HG02798 (cell line): ENCODE data around the gene TCP11.

ENCODE experiments used
- ATAC-seq: cut with Tn5 transposase; IDR thresholded peaks from one replicate; pipeline ENCODE4 v1.9.1; 2021; ENCODE audit warnings: mild to moderate bottlenecking; ENCODE audit not compliant: unreplicated experiment, poor library complexity

The TCP11 gene

DNA sequence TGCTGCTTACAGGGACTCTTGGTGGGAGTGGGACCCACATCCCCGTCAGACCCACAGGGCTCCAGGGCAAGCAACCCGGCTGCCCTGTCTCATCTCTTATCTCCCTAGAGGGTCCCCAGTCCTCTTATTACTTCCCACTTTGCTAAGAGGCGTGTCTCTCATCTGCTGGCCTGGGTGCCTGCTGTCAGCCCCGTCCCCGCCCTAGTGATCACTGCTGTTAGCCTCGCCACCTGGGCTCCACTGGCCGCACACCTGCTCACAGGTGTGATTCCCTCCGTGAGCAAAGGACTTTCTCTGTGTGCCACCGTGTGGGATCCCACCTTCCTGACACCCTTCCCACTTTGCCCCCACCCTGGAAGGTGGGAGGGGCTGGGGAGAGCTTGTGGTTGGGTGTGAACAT lies 57.6 kb downstream of the TCP11 start:
- ATAC-seq: no peak

DNA sequence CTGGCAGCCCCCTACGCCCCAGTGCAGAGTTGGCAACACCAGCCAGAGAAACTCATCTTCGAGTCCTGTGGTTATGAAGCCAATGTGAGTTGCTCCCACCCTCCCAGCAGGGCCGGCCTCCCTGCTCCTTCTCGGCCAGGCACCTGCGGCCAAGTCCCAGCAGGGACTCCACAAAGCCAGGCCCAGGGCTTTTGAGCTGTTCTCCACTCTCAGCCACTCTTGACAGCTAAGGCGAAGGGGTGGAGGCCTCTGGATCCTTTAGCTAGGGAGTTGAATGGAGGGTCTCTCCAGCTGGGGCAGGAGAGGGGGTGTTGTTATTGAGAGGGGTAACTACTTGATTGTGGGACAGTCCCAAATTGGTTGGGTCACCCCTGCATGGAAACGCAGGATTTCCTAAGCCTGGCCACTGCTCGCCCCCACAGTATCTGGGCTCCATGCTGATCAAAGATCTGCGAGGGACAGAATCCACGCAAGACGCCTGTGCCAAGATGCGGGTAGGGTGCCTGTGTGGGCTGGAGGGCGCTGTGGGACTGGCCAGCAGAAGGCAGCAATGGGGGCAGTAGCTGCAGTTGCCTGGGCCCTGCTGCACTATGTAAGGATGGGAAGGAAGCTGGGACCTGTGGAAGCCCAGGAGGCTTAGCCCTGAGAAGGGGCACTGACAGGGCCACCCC lies 58.3 kb downstream of the TCP11 start:
- no peak for ATAC-seq

DNA sequence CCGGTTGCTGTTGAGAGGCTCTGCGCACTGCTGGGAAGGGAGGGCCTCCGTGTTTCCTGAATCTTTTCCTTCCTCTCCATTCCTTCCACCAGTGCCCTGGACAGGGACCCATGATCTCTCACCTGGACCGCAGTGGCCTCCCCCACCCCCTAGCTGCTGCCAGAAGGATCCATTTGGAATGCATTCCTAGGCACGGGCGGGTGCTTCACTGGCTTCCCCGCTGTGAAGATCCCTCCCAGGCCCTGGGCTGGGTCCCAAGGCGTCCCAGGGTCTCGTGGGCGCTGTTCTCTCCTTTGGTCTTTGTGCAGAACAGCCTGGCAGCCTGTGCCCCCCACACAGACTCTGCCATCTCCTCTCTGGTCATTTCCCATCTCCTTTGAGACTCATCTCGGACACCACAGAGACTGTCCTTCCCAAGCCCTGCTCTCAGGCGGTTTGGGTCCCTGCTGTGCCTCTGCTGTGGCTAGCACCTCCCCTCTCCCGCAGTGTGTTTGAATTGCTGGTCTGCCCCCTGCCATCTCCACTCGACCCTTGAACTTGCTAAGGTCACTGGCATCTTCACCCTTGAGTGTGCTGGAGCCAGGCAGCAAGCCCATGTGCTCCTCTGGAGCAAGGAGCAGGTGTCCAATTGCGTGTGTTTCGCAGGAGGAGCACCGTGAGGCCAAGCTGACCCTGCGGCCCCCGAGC lies 59.0 kb downstream of the TCP11 start:
- ATAC-seq: no peak

DNA sequence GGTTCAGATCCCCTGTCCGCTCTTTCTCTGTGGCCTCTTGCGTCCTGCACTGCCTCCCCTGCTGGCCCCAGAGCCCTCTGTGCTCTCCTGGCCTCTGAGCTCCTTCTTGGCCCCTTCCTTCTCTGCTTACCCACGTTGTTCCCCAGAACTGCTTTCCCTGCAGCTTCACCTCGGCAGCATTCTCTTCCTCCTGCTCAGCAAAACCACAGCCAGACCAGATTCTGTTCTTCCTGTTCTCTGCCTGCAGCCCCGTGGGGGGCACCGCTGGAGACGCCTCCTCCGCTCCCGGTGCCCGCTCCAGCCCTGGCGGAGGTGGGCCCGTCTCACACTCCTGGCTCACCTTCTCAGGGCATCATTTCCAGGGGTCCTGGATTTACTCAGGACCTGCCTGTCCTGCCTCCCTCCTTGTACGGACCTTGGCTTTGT lies 59.7 kb downstream of the TCP11 start:
- ATAC-seq: no peak

DNA sequence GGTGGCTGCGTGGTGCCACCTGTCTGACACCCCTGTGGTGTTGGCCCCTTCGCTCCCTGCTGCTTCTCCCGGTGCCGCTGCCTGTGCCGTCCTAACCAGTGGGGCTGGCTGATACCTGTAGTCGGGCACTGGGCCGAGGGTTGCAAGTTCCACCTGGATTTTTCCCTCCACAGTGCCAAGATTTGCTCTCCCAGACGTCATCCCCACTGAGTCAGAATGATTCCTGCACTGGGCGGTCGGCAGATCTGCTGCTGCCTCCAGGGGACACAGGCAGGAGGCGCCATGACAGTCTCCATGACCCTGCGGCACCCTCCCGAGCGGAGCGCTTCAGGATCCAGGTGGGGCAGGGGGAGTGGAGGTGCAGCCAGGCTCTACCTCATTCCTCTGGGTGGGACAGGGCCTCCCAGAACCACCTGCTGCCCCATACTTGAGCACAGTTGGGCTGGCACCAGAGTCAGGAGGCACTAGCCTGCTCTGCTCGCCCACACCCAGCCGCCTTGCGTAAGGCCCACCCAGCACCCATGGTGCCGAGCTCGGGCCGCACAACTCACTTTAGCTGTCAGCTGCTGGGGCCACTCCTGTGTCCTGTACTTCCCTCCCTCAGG lies 60.2 kb downstream of the TCP11 start:
- ATAC-seq: no peak

DNA sequence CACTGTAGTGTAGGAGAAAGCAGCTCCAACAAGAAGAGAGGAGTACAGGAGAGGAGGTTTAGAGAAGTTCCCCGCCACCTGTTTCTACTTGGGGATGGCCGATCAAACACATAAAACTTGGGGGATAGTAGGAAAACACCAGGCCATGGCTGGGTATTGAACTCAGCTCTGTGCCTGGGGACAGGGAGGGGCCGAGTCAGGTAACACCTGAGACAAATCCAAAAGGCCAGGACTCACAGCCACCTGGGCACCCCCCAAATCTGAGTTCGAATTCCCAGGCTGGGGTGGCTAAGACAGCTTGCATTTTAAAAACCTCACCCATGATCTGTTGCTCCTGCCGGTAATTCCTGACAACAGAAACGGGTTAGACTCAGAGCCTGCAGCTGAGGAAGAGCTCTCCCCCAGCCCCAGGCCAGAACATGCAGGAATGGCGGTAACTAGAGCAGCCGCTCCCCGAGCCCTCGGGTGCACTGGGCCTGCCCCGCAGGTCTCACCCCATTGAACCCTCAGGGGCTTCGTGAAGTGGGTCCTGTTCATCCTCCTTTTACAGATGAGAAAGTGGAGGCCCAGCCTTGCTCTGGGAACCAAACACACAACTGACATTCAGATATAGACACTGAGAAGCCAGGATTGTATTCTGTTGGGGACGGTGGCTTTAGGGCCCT lies 61.0 kb downstream of the TCP11 start:
- ATAC-seq: no peak

DNA sequence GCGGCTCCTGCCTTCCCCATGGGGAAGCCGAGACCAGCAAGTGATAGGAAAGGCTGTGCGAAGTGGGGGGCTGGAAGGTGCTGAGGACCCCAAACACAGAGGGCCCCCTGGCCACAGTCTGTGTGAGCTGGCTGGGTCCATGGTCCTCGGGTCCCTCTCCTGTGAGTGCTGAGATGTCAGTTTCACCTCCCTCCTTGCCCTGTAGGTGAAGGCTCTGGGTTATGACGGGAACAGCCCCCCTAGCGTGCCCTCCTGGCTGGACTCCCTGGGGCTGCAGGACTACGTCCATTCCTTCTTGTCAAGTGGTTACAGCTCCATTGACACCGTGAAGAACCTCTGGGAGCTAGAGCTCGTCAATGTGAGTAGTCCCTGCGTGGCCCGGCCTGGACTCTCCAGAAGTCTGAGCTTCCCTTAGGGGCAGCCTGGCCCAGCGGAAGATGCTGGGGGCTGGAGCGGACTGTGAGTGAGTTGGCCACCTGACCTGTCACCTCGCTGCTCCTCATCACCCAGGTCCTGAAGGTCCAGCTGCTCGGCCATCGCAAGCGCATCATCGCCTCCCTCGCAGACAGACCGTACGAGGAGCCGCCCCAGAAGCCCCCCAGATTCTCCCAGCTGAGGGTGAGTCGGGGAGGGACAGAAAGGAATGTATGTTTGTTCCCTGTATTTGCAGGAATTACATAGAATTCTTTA lies 61.7 kb downstream of the TCP11 start:
- no peak for ATAC-seq

DNA sequence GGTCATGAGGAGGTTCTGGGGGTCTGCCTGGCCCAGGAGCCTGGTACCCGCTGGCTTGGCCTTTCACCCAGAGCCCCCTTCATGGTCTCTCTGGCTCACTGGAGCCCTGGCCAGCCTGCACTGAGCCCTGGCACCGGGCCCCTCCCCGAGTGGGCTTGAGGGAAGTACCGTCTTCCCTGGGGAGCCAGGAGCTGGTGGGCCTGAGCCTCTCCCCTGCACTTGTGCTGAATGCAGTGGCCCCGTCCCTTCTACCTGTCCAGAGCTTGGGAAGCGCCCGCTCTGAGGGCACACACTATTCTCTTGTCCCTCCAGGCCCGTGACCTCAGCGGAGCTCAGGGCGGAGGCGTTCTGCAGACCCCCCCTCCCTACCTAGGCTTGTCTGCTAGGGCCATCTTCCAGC lies 62.2 kb downstream of the TCP11 start:
- no peak for ATAC-seq

DNA sequence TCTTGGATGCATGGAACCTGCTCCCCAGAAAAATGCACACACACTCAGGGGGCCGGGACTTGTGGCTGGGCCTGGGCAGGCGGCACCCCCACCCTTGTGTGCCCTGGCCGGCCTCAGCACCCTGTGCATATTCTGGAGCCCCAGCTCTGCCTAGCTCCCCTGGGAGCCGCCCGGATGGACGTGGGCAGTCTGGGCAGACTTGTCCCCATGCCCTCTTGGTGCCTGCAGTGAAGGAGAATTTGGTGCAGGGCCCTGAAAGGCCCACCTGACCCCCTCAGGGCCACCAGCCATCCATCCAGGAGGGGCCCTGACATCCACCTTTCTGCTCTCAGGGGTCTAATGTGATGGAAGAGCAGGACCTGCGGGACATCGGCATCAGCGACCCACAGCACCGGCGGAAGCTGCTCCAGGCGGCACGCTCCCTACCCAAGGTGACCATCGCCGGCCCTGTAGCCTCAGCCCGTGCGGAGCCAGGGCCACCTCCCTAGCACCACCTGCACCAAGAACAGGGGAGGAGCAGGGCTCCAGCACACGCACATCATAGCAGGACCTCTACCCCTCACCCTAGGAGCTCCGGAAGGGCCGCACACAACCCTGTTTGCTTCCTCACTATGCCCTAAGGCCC lies 62.8 kb downstream of the TCP11 start:
- no peak for ATAC-seq

DNA sequence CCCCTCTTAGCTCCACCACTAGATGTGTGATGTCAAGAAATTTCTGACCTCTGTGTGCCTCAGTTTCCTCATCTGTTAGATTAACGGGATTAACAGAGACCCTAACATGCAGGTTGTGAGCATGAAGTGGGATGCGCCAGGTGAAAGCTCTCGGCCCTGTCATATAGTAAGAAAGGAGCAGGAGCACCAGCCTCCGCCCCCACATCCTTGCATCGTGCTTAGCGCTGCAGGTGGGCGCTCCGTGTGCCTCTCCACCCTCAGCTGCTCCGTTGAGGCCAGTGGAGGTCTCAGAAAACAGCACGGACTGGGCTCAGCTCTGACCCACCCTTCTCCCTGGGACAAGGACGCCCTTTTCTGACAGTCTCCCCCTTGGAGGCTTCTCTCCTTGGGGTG lies 63.4 kb downstream of the TCP11 start:
- ATAC-seq: no peak

DNA sequence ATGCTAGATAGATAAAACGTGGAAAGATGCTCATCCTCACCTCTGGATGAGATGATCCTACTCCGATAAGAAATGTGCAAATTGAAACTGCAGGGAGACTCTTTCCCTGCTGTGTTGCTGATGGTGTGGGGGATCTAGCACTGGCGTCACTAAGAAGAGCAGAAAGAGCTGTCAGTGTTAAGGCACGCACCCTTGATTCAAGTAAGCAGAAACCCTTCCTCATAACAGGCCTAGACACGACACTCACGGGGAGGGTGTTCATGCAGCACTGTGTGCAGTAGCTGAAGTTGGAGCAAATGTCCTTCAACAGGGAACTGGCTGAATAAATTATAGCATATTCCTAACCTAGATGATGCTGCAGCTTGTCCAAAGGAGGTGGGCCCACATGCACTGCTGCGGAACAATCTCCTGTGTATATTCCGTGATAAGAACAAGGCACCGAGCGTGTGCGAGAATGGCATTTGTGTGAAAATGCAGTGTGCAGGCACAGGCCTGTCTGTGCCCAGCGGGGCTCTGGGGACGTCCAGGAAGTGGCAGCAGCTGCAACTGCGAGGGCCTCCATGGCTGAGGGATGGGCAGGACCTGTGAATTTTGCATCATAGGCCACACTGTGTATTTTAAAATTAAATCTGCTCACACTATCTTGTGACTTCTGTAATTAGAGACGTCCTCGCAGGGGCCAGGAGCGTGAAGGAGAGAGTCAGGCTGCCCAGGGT lies 64.0 kb downstream of the TCP11 start:
- no peak for ATAC-seq

DNA sequence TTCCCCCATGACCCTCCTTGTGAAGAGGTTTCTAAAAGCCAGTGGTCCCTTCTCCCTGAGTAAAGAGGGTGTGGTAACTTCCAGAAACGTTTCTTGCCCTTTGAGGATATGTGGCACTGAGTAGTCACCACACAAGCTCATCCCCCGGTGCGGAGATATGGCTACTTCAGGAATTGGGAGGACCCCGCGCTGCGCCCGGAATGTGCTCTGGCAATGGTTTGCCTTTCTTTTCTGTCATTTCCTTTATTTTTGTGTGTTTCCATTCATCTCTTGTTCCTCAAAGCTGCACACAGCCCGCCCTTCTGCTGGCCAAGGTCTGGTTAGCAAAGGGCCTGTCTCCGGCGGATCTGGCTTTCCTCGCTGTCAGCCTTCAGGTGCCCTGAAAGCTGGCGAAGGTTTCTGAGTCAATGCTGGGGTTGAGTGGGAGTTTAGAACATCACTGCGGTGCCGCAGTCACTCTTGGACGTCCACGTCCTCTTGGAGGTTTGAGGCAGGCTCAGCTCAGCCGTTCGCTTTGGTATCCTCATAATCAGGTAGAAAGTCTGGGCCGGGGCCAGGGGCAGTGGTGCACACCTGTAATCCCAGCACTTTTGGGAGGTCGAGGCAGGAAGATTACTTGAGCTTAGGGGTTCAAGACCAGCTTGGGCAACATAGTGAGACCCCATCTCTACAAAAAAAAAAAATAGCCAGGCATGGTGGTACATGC lies 67.2 kb downstream of the TCP11 start:
- no peak for ATAC-seq

DNA sequence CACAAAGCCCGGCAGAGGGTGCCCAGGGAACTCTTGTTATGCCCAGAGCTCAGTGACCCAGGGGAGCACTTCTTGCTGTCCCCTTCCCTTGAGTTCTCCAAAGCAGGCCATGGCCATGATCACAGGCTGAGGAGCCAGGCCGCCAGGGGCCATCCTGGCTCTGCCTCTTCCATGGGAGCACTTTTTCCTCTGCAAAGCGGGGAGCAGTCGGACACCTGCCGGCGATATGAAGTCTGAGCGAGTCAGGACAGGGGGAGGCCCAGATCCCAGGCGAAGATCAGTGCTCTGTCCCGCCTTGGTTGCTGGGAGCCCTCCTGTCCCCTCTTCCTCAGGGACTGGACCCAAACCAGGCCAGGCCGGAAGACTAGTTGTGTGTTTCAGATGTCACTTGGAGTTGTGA lies 67.9 kb downstream of the TCP11 start:
- ATAC-seq: no peak

DNA sequence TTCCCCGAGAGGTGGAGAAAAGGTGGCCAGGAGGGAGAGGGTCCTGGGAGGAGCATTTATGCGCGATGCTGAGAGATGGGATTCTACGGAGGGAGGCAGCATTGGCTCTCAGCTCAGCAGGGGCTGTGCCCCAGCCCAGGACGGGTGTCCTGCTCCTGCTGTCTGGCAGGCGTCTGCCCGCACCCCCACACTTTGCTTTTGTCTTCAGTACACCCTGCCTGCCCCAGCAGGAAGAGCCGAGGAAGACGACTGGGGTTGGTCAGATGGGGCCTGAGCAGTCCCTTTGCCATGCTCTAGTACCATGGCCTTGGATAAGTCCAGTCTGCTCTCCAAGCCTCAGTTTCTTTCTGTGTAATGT lies 68.5 kb downstream of the TCP11 start:
- no peak for ATAC-seq

DNA sequence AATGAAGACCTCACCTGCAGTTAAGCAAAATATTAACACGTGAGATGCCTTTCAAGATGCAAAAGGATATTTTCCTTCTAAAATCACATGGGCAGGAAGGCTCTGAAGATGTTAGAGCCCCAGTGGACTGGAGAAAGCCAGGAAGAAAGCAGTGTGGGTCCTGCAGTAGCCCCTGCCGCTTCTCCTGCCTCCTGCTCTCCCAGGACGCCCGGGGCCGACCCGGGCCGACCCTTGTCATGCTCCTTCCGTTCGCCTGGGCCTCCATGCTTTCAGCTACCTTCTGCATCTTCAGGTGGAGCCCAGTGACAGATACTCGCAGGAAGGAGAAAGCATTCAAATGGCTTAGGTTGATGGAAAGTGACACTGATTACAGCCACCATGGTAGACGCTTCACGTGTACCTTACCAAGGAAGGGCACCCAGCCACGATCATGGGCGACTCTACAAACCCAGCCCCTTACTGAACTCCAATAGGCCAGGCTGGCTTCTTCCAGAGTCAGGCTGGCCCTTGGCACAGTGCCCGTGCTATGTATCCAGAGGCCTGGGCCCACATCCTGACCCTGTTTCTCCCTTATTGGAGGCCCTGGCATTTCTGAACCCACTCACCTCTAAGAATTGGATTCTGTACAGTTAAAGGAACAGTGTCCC lies 69.0 kb downstream of the TCP11 start:
- ATAC-seq: no peak

DNA sequence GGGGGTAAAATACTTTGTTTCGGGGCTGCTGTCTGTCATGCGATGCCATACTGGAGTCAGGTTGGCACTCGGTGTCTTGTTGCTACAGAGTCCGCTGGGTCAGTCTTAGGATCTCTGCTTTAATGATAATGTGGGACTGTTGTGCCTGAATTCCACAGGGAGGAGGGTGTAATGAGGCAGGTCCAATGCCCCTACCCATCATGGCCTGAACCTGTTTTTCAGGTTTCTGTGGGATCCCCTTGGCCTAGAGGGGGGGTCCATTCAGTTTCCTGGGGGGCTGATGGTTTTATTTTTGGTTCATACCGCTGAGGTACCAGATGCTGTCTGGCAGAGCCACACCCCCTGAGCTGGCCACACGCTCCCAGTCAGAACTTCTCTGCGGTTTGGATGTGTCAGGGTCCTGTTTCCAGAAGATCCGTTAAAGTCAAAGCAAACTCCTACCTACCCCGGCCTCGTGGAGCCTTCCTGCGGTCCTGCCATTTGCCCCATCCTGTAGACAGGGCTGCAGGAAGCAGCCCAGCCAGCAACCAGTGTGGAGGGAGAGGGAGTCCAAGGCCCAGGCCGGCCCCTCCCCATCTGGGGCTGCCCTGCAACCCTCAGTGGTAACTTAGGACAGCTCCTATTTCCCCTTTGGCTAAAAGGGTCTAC lies 69.7 kb downstream of the TCP11 start:
- ATAC-seq: no peak

DNA sequence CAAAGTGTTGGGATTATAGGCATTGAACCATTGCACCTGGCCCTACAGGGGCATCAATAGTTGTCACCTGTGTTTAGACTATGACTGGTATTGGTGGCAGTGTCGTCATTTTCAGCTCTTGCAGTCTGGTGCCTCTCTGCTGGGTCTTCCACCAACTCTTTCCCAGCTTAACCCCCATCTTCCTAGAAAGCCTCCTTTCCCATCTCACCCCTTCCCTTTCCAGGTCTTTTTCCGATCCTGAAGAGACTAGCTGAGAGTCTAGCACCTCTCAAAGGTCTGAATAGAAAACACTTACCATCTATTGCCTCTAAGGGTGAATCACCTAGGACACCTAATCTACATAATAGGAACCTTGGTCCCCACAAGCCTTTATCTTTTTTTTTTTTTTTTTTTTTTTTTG lies 71.0 kb downstream of the TCP11 start:
- ATAC-seq: no peak

DNA sequence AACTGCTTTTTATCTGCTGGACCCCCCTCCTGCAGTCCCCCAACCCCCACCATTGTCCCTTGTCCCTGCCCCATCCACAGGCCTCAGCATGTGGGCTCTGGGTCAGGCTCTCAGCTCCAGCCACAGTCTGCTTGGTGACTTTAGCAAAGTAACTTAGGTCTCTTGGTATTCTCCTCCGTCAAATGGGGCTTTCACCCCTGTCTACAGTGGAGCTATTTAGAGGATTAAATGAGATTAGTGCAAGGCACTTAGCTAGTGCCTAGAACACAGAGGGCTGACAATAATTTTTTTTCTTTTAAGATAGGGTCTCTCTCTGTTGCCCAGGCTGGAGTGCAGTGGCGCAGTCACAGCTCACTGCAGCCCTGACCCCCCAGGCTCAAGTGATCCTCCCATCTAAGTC lies 71.9 kb downstream of the TCP11 start:
- no peak for ATAC-seq
